A549 (cell line): ENCODE data around the gene IL6R. TPM values are rescaled to one million over a fixed set of nuclear protein-coding genes. Genes with fewer than 3 reads are reported as not detected.

Experiments used
- ATAC-seq, 2 experiments: fragments of 200-7000 bp in 1 of 2; fragments of >200 bp in 1 of 2; cut with Nextera tagmentation in 1 of 2; cut with Tn5 transposase in 1 of 2; 3 replicates each; pipeline versions ENCODE4 v1.8.0 to v1.9.1; 2018 to 2020; ENCODE audit warnings: mild to moderate bottlenecking in 1 of 2, moderate library complexity in 1 of 2
- CTCF ChIA-PET: fragments of 300-600 bp; sonication (Branson Sonifier 250); formaldehyde crosslinking; extraction: SDS; loops from one replicate; lab custom pipeline; 2021; ENCODE audit warnings: antibody characterized with exemption, inconsistent platforms; lab: Yijun Ruan, JAX
- POLR2A ChIA-PET: fragments of 350-600 bp; formaldehyde crosslinking; extraction: SDS; loops from one replicate; lab custom pipeline; 2021; ENCODE audit warnings: antibody characterized with exemption, inconsistent platforms; lab: Yijun Ruan, JAX
- DNase-seq, 2 experiments: peaks; one replicate each; pipeline versions ENCODE4 v3.0.0 to v3.0.0-alpha.2; 2011 to 2016; ENCODE audit warnings: low read depth in 1 of 2, low spot score in 1 of 2
- FAIRE-seq: peaks from 2 replicates; lab custom pipeline; 2011; peaks lifted over from hg19 to GRCh38; lab: Jason Lieb, UNC
- H3K27ac ChIP-seq, 2 experiments: fragments of >200 bp; sonication (Bioruptor Twin); formaldehyde crosslinking; 3 replicates each; pipeline ENCODE4 v1.5.1; 2016 to 2017
- H3K4me1 ChIP-seq: fragments of >200 bp; sonication (Bioruptor Twin); formaldehyde crosslinking; 3 replicates; pipeline ENCODE4 v1.6.1; 2016
- H3K4me2 ChIP-seq: fragments of >200 bp; sonication (Bioruptor Twin); formaldehyde crosslinking; 3 replicates; pipeline ENCODE4 v1.6.1; 2016
- H3K4me3 ChIP-seq: fragments of >200 bp; sonication (Bioruptor Twin); formaldehyde crosslinking; 3 replicates; pipeline ENCODE4 v1.5.1; 2016
- H3K9me3 ChIP-seq: fragments of >200 bp; sonication (Bioruptor Twin); formaldehyde crosslinking; 3 replicates; pipeline ENCODE4 v1.6.1; 2016
- BHLHE40 ChIP-seq: IDR thresholded peaks from 2 replicates; pipeline ENCODE4 v1.6.1; 2012; ENCODE audit warnings: low read depth, low read length, inconsistent platforms
- CBX2 ChIP-seq: fragments of 200-600 bp; sonication (generic); IDR thresholded peaks from 2 replicates; pipeline ENCODE4 v1.6.1; 2016; ENCODE audit warnings: low read depth, mild to moderate bottlenecking, borderline replicate concordance
- CBX8 ChIP-seq: fragments of 200-600 bp; sonication (generic); IDR thresholded peaks from 2 replicates; pipeline ENCODE4 v1.6.1; 2016
- CEBPB ChIP-seq, 2 experiments: fragments of >200 bp in 1 of 2; sonication (Bioruptor Twin) in 1 of 2; formaldehyde crosslinking in 1 of 2; IDR thresholded peaks; 2 replicates each; pipeline ENCODE4 v1.6.1; 2012 to 2016
- EHF ChIP-seq: fragments of 250-450 bp; sonication (Bioruptor Pico); IDR thresholded peaks from 2 replicates; pipeline ENCODE4 v1.5.0; 2020; ENCODE audit warnings: mild to moderate bottlenecking
- EHMT2 ChIP-seq: fragments of 200-600 bp; sonication (generic); IDR thresholded peaks from 2 replicates; pipeline ENCODE4 v1.6.1; 2016; ENCODE audit warnings: antibody characterized with exemption, low read depth, mild to moderate bottlenecking, moderate library complexity
- FOSL2 ChIP-seq, 2 experiments: fragments of 450-650 bp in 1 of 2; fragments of >200 bp in 1 of 2; sonication (Bioruptor Twin) in 1 of 2; formaldehyde crosslinking; IDR thresholded peaks; 2 replicates each; pipeline versions ENCODE4 v1.5.0 to v1.6.1; 2016 to 2020; ENCODE audit warnings: mild to moderate bottlenecking in 1 of 2, moderate library complexity in 1 of 2
- FOXS1 ChIP-seq: fragments of 250-450 bp; sonication (Bioruptor Pico); IDR thresholded peaks from 2 replicates; pipeline ENCODE4 v1.5.0; 2020; ENCODE audit warnings: mild to moderate bottlenecking, moderate library complexity
- GATA3 ChIP-seq: IDR thresholded peaks from 2 replicates; pipeline ENCODE4 v1.6.1; 2012; ENCODE audit warnings: borderline replicate concordance
- HDAC2 ChIP-seq: fragments of 200-600 bp; sonication (generic); IDR thresholded peaks from 2 replicates; pipeline ENCODE4 v1.6.1; 2016
- HOXB13 ChIP-seq: fragments of 250-450 bp; sonication (Bioruptor Pico); IDR thresholded peaks from 2 replicates; pipeline ENCODE4 v1.5.0; 2020; ENCODE audit warnings: low read depth, mild to moderate bottlenecking, moderate library complexity
- MAFK ChIP-seq: fragments of 450-650 bp; IDR thresholded peaks from 2 replicates; pipeline ENCODE4 v1.6.1; 2014; ENCODE audit not compliant: partially characterized antibody
- MAX ChIP-seq: IDR thresholded peaks from 2 replicates; pipeline ENCODE4 v1.6.1; 2012
- MAZ ChIP-seq: fragments of 150-350 bp; IDR thresholded peaks from 2 replicates; pipeline ENCODE4 v1.6.1; 2014; ENCODE audit warnings: antibody characterized with exemption, low read depth, low read length, borderline replicate concordance
- MYC ChIP-seq: IDR thresholded peaks from 2 replicates; pipeline ENCODE4 v1.6.1; 2012; ENCODE audit warnings: mild to moderate bottlenecking, inconsistent platforms, low read length, improper control_type of control experiment, borderline replicate concordance
- NPAS2 ChIP-seq: fragments of 250-450 bp; sonication (Bioruptor Pico); IDR thresholded peaks from 2 replicates; pipeline ENCODE4 v1.8.0; 2022; ENCODE audit warnings: mild to moderate bottlenecking, moderate library complexity, borderline replicate concordance
- NR3C1 ChIP-seq: fragments of >200 bp; sonication (Bioruptor Twin); formaldehyde crosslinking; IDR thresholded peaks from 3 replicates; pipeline ENCODE4 v1.6.1; 2017
- PHF8 ChIP-seq: fragments of 200-600 bp; sonication (generic); IDR thresholded peaks from 2 replicates; pipeline ENCODE4 v1.6.1; 2016; ENCODE audit warnings: low read depth, mild to moderate bottlenecking, antibody characterized with exemption, moderate library complexity, borderline replicate concordance
- POLR2A ChIP-seq: IDR thresholded peaks from 2 replicates; pipeline ENCODE4 v1.6.1; 2012; ENCODE audit warnings: mild to moderate bottlenecking, low read length
- RFX5 ChIP-seq: fragments of 450-650 bp; IDR thresholded peaks from 2 replicates; pipeline ENCODE4 v1.7.1; 2014; ENCODE audit warnings: antibody characterized with exemption, mild to moderate bottlenecking, moderate library complexity
- RNF2 ChIP-seq: fragments of 200-600 bp; sonication (generic); IDR thresholded peaks from 2 replicates; pipeline ENCODE4 v1.6.1; 2016; ENCODE audit warnings: low read depth, mild to moderate bottlenecking, antibody characterized with exemption, moderate library complexity, borderline replicate concordance
- SMC3 ChIP-seq: fragments of >200 bp; sonication (Bioruptor Twin); formaldehyde crosslinking; IDR thresholded peaks from 3 replicates; pipeline ENCODE4 v1.6.1; 2018; ENCODE audit warnings: inconsistent platforms
- TP53 ChIP-seq: fragments of 250-450 bp; sonication (Bioruptor Pico); IDR thresholded peaks from 2 replicates; pipeline ENCODE4 v1.5.0; 2021; ENCODE audit warnings: mild to moderate bottlenecking, moderate library complexity
- ZC3H11A ChIP-seq: fragments of 450-650 bp; IDR thresholded peaks from 2 replicates; pipeline ENCODE4 v1.6.1; 2014; ENCODE audit warnings: antibody characterized with exemption, mild to moderate bottlenecking
- ZFP36 ChIP-seq: fragments of 450-650 bp; IDR thresholded peaks from 2 replicates; pipeline ENCODE4 v1.6.1; 2014; ENCODE audit warnings: borderline replicate concordance; ENCODE audit not compliant: partially characterized antibody
- ZNF302 ChIP-seq: fragments of 250-450 bp; sonication (Bioruptor Pico); IDR thresholded peaks from 2 replicates; pipeline ENCODE4 v1.9.0; 2021; ENCODE audit warnings: inconsistent platforms, mild to moderate bottlenecking, moderate library complexity
- WGBS: methylation state at CpG from one replicate; pipeline ENCODE4 v1.1.6; 2017; ENCODE audit errors: missing lambda C conversion rate; 5-methylcytosine and 5-hydroxymethylcytosine counted together
- polyA plus RNA-seq, 4 experiments: library from polyadenylated mRNA; depleted of rRNA in 3 of 4; stranded (reverse); fragments of >200 nt; fragmentation: RNase III in 1 of 4; extraction: RNeasy Plus Mini Kit Qiagen cat#74134 plus additional on column Dnase treatment in 1 of 4; gene quantifications; 2 replicates in 3 of 4; 3 replicates in 1 of 4; pipeline ENCODE4 v1.2.3, GENCODE V29; 2011 to 2017
- TF ChIP-seq, protein P1 (sequence below): IDR thresholded peaks from 2 replicates; pipeline ENCODE4 v1.6.1; 2012
- TF ChIP-seq, protein P2 (sequence below): fragments of 150-350 bp; IDR thresholded peaks from 2 replicates; pipeline ENCODE4 v1.6.1; 2014; ENCODE audit warnings: low read depth, mild to moderate bottlenecking, low read length
- TF ChIP-seq, protein P3 (sequence below): fragments of >200 bp; sonication (Bioruptor Twin); formaldehyde crosslinking; IDR thresholded peaks from 2 replicates; pipeline ENCODE4 v1.6.1; 2016

Gene IL6R
- polyA plus RNA-seq, 2 of the 4 experiments (the other 2 are of a cell fraction), result 2.2 to 2.7 TPM

- ATAC-seq (peak in 1 of 2 experiments; percentile 3; a peak in 4 of 6 replicates), FAIRE-seq (no peak), DNase-seq (no peak)
- Histone ChIP-seq H3K4me2 (peak overlapping the region; percentile 95), H3K4me1 (peaks cover 72% of the 10 kb centered on the region), H3K9me3 (no peaks in the 10 kb centered on the region), H3K27ac (peak overlapping the region; percentile 94 to 96), H3K4me3 (peak overlapping the region; percentile 19; the same call in 1 of the 3 replicates)
- whole genome bisulfite sequencing, result 45% methylated on average over 5 of the region's 5 CpGs
- TF ChIP-seq MAFK (peak; percentile 63), ZNF302 (no peak), NPAS2 (no peak), ZFP36 (peak; percentile 52), FOXS1 (CRISPR knock-in tag) (no peak), RNF2 (no peak), MYC (no peak), PHF8 (no peak), ZC3H11A (no peak), EHF (CRISPR knock-in tag) (0 out of 2 replicates have a peak, but pooled peaks have one; percentile 48), NR3C1 (no peak), CBX8 (no peak), BHLHE40 (no peak), RFX5 (no peak), POLR2A (no peak)
- TF ChIP-seq, protein P1, sequence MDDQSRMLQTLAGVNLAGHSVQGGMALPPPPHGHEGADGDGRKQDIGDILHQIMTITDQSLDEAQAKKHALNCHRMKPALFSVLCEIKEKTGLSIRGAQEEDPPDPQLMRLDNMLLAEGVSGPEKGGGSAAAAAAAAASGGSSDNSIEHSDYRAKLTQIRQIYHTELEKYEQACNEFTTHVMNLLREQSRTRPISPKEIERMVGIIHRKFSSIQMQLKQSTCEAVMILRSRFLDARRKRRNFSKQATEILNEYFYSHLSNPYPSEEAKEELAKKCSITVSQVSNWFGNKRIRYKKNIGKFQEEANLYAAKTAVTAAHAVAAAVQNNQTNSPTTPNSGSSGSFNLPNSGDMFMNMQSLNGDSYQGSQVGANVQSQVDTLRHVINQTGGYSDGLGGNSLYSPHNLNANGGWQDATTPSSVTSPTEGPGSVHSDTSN, result no peak
- TF ChIP-seq, protein P2, sequence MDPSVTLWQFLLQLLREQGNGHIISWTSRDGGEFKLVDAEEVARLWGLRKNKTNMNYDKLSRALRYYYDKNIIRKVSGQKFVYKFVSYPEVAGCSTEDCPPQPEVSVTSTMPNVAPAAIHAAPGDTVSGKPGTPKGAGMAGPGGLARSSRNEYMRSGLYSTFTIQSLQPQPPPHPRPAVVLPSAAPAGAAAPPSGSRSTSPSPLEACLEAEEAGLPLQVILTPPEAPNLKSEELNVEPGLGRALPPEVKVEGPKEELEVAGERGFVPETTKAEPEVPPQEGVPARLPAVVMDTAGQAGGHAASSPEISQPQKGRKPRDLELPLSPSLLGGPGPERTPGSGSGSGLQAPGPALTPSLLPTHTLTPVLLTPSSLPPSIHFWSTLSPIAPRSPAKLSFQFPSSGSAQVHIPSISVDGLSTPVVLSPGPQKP, result no peak
- POLR2A ChIA-PET, result interaction anchor here (0.6 to 1.8 kb wide), 4 partner anchors 10 to 26 kb away, joined by 3 to 10 read pairs (median 4); partner anchors contain the start of gene IL6R
- CTCF ChIA-PET, result interaction anchor here (0.7 to 5.3 kb wide), 9 partner anchors 11 to 128 kb away, joined by 3 to 38 read pairs (median 3); partner anchors contain the start of gene IL6R
These were observed 13.9 kb downstream of the IL6R start for GRCh38 chr1:154418923-154419619.

DNA sequence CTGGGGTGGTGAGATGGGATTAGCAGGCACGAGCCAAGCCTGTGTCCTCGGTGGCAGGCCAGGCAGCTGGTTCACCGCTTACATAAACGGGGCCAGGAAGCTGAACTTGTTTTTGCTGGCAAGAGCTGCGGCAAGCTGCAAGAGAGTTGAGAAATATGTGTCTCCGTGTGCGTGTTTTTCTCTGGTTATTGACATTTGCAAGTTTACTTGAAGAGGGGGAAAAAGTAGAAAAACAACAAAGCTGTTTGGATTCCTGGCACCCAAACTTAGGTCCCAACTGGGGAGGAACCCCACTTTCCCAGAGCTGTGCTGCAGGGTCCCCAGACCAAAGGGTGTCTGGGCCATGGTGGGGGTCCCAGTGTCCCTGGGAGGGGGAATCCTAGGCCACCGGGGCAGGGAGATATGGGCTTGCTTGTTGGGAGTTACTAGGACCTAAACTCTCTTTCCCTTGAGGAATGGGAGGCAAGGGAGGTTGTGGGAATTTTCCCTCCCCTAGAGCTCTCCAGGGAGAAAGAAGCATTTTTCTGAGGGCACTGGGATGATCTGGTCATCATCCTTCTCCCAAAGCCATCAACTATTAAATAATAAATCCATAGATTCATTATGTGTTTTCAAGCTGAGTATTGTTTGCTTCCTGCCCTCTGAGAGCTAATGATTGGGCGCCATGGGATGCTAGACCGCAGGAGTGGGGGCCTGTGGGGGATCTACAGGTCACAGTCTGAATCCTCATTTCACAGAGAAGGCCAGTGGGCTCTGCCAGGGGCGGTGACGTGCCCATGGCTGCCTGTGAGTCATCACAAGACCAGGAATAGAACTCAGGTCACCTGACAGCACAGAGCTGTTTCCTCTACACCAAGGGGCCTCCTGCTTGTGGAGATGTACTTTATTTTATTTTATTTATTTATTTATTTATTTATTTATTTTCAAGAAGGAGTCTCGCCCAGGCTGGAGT is 14.8 kb downstream of the IL6R start:
- CTCF ChIA-PET, result interaction anchor here (0.6 to 5.3 kb wide), 11 partner anchors 10 to 127 kb away, joined by 3 to 38 read pairs (median 4); partner anchors contain the start of gene IL6R
- POLR2A ChIA-PET, result interaction anchor here (0.8 to 1.2 kb wide), 2 partner anchors 12 to 14 kb away, joined by 4 read pairs; partner anchors contain the start of gene IL6R
- TF ChIP-seq RNF2, result no peak
- TF ChIP-seq, protein P2, result no peak
- TF ChIP-seq MYC, result no peak
- TF ChIP-seq ZC3H11A, result no peak
- TF ChIP-seq, protein P1, result no peak
- 0 out of 2 replicates have a peak, but pooled peaks have one; percentile 14 for TF ChIP-seq GATA3
- no peak for TF ChIP-seq TP53 (CRISPR knock-in tag)
- TF ChIP-seq MAX, result 0 out of 2 replicates have a peak, but pooled peaks have one; percentile 39
- TF ChIP-seq EHF (CRISPR knock-in tag), result no peak
- no peak for TF ChIP-seq CBX2
- TF ChIP-seq FOSL2 (IDR thresholded peaks at IDR 0.05), result peak; percentile 81
- peak; percentile 93 for TF ChIP-seq FOSL2 (CRISPR knock-in tag; IDR thresholded peaks at IDR 0.05)
- TF ChIP-seq CEBPB (IDR thresholded peaks at IDR 0.05), result peak; percentile 55 to 69; a peak in 2 of 4 replicates
- TF ChIP-seq ZFP36, result no peak
- TF ChIP-seq MAZ, result no peak
- no peak for TF ChIP-seq HDAC2
- TF ChIP-seq, protein P3, sequence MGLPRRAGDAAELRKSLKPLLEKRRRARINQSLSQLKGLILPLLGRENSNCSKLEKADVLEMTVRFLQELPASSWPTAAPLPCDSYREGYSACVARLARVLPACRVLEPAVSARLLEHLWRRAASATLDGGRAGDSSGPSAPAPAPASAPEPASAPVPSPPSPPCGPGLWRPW, result 0 out of 2 replicates have a peak, but pooled peaks have one; percentile 13
- no peak for TF ChIP-seq SMC3
- TF ChIP-seq MAFK, result no peak
- no peak for TF ChIP-seq HOXB13
- no peak for TF ChIP-seq EHMT2

More for the DNA sequence above, 14.8 kb downstream of the IL6R start:
- Histone ChIP-seq H3K4me2 (peak overlapping the region; percentile 95), H3K27ac (peak overlapping the region; percentile 94 to 96), H3K9me3 (no peaks in the 10 kb centered on the region), H3K4me1 (peaks cover 75% of the 10 kb centered on the region), H3K4me3 (peak overlapping the region; percentile 27; the same call in 2 of the 3 replicates)
- 8% methylated on average over 13 of the region's 13 CpGs for WGBS
- peak; percentile 80 to 86 for DNase-seq
- ATAC-seq, result peak; percentile 55 to 64
- FAIRE-seq, result no peak
